Fibroblast of the aortic adventitia (primary cell): ENCODE measurements around the gene CYGB. TPM values are rescaled to one million over a fixed set of nuclear protein-coding genes. Genes with fewer than 3 reads are reported as not detected.

ENCODE experiments used
- DNase-seq: peaks from one replicate; pipeline ENCODE4 v3.0.0-alpha.2; 2010; ENCODE audit warnings: low read depth
- H3K4me3 ChIP-seq: 2 replicates; pipeline ENCODE4 v1.5.1; 2011; ENCODE audit warnings: low read depth, mild to moderate bottlenecking, control low read depth, low read length, moderate library complexity
- CTCF ChIP-seq: IDR thresholded peaks from 2 replicates; pipeline ENCODE4 v1.5.1; 2011; ENCODE audit warnings: mild to moderate bottlenecking, low read length, control low read depth, inconsistent platforms; ENCODE audit not compliant: insufficient read depth
- total RNA-seq: library from RNA; depleted of rRNA; stranded (reverse); fragments of >200 nt; gene quantifications from 2 replicates; pipeline ENCODE4 v1.2.3, GENCODE V29; 2012; ENCODE audit warnings: low replicate concordance

Gene CYGB
- total RNA-seq, 1 donor: 35.2 TPM

GRCh38 chr17:76581515-76581914 is 44.0 kb upstream of the CYGB start:
- no peak for DNase-seq
- no peak for TF ChIP-seq CTCF

GRCh38 chr17:76579281-76579680 is 41.8 kb upstream of the CYGB start:
- no peak for DNase-seq
- no peak overlapping the region for H3K4me3 ChIP-seq
- TF ChIP-seq CTCF: no peak

More at GRCh38 chr17:76581515-76581914, 44.0 kb upstream of the CYGB start:
- no peak overlapping the region for H3K4me3 ChIP-seq

GRCh38 chr17:76578376-76578775 is 40.9 kb upstream of the CYGB start:
- H3K4me3 ChIP-seq: no peak overlapping the region
- no peak for DNase-seq
- no peak for TF ChIP-seq CTCF

- H3K4me3 ChIP-seq: no peak overlapping the region
- DNase-seq: no peak
- no peak for TF ChIP-seq CTCF
Measured at GRCh38 chr17:76577876-76578275, 40.4 kb upstream of the CYGB start.

GRCh38 chr17:76576189-76576588 is 38.7 kb upstream of the CYGB start:
- TF ChIP-seq CTCF: no peak
- no peak overlapping the region for H3K4me3 ChIP-seq
- DNase-seq: no peak

- DNase-seq: no peak
- no peak overlapping the region for H3K4me3 ChIP-seq
- no peak for TF ChIP-seq CTCF
Measured at GRCh38 chr17:76575570-76575969, 38.1 kb upstream of the CYGB start.

GRCh38 chr17:76574166-76574565 is 36.7 kb upstream of the CYGB start:
- no peak for DNase-seq
- no peak for TF ChIP-seq CTCF
- no peak overlapping the region for H3K4me3 ChIP-seq
